OCI-LY1 (cell line): Measurements from ENCODE around the gene GLT8D2.

Experiments
- H2AFZ ChIP-seq: fragments of 200-600 bp; sonication (generic), shearing (Covaris generic); 2 replicates; pipeline ENCODE4 v1.6.0; 2014; ENCODE audit warnings: antibody characterized with exemption, mild to moderate bottlenecking, low read length
- H3F3A ChIP-seq: fragments of 200-600 bp; sonication (generic), shearing (Covaris generic); 2 replicates; pipeline ENCODE4 v1.6.0; 2014; ENCODE audit warnings: mild to moderate bottlenecking, antibody characterized with exemption, low read length, moderate library complexity; ENCODE audit not compliant: insufficient read depth
- H3K27ac ChIP-seq: fragments of 200-600 bp; sonication (generic); 2 replicates; pipeline ENCODE4 v1.5.1; 2014; ENCODE audit warnings: low read length, mixed run types, mild to moderate bottlenecking, low read depth; ENCODE audit not compliant: poor library complexity, severe bottlenecking
- H3K27me3 ChIP-seq: fragments of 200-600 bp; sonication (generic); 2 replicates; pipeline ENCODE4 v1.6.0; 2014; ENCODE audit warnings: antibody characterized with exemption, mild to moderate bottlenecking, low read length, moderate library complexity; ENCODE audit not compliant: insufficient read depth
- H3K36me3 ChIP-seq: fragments of 200-600 bp; sonication (generic); 2 replicates; pipeline ENCODE4 v1.6.1; 2014; ENCODE audit warnings: mild to moderate bottlenecking, antibody characterized with exemption, low read length, moderate library complexity, mixed read lengths; ENCODE audit not compliant: insufficient read depth
- H3K4me1 ChIP-seq: fragments of 200-600 bp; sonication (generic); 2 replicates; pipeline ENCODE4 v1.5.1; 2014; ENCODE audit warnings: mild to moderate bottlenecking, low read length, moderate library complexity; ENCODE audit not compliant: insufficient read depth, severe bottlenecking
- H3K4me2 ChIP-seq: fragments of 200-600 bp; sonication (generic), shearing (Covaris generic); 2 replicates; pipeline ENCODE4 v1.6.1; 2014; ENCODE audit warnings: low read length
- H3K4me3 ChIP-seq: fragments of 200-600 bp; sonication (generic); 2 replicates; pipeline ENCODE4 v1.5.1; 2014; ENCODE audit warnings: low read length, low read depth, mild to moderate bottlenecking, mixed read lengths; ENCODE audit not compliant: poor library complexity, severe bottlenecking
- H3K79me2 ChIP-seq: fragments of 200-600 bp; shearing (Covaris generic); 2 replicates; pipeline ENCODE4 v1.6.1; 2016; ENCODE audit warnings: mixed run types, low read length, mixed read lengths; ENCODE audit not compliant: insufficient read depth
- H3K9ac ChIP-seq: fragments of 200-600 bp; sonication (generic), shearing (Covaris generic); 2 replicates; pipeline ENCODE4 v1.6.1; 2014; ENCODE audit warnings: mild to moderate bottlenecking, low read length, mixed read lengths
- H3K9me2 ChIP-seq: fragments of 200-600 bp; sonication (generic), shearing (Covaris generic); 2 replicates; pipeline ENCODE4 v1.6.1; 2014; ENCODE audit warnings: low read depth, mild to moderate bottlenecking, low read length, mixed read lengths
- H3K9me3 ChIP-seq: fragments of 200-600 bp; shearing (Covaris generic); 2 replicates; pipeline ENCODE4 v1.6.1; 2014; ENCODE audit warnings: low read length, mixed read lengths
- H4K20me1 ChIP-seq: fragments of 200-600 bp; sonication (generic), shearing (Covaris generic); 2 replicates; pipeline ENCODE4 v1.6.0; 2016; ENCODE audit warnings: mild to moderate bottlenecking, low read length; ENCODE audit not compliant: insufficient read depth
- CTCF ChIP-seq: fragments of 200-600 bp; sonication (generic), shearing (Covaris generic); IDR thresholded peaks from 2 replicates; pipeline ENCODE4 v1.5.1; 2017; ENCODE audit warnings: mild to moderate bottlenecking, antibody characterized with exemption, low read length, moderate library complexity, mixed read lengths
- EZH2 ChIP-seq: fragments of 200-600 bp; sonication (generic), shearing (Covaris generic); IDR thresholded peaks from 2 replicates; pipeline ENCODE4 v1.8.0; 2017; ENCODE audit warnings: borderline replicate concordance, mixed run types, mild to moderate bottlenecking, antibody characterized with exemption, low read length, moderate library complexity, mixed read lengths

The GLT8D2 gene

GRCh38 chr12:104048162-104048561, 1.8 kb downstream of the GLT8D2 start:
- H3K9me3 ChIP-seq: no peaks in the 10 kb centered on the region
- H3K9me2 ChIP-seq: no peaks in the 10 kb centered on the region
- H3K4me3 ChIP-seq: no peak overlapping the region
- no peaks in the 10 kb centered on the region for H3K27me3 ChIP-seq
- H3K79me2 ChIP-seq: no peaks in the 10 kb centered on the region
- H3K9ac ChIP-seq: no peak overlapping the region
- H3K4me1 ChIP-seq: no peaks in the 10 kb centered on the region
- no peak overlapping the region for H2AFZ ChIP-seq
- no peak overlapping the region for H3K4me2 ChIP-seq
- H3K27ac ChIP-seq: no peak overlapping the region
- no peaks in the 10 kb centered on the region for H3K36me3 ChIP-seq
- H3F3A ChIP-seq: no peaks in the 10 kb centered on the region
- H4K20me1 ChIP-seq: no peaks in the 10 kb centered on the region
- TF ChIP-seq CTCF (no peak), EZH2 (no peak)

- TF ChIP-seq CTCF (no peak), EZH2 (no peak)
- H3K27me3 ChIP-seq: no peaks in the 10 kb centered on the region
- no peaks in the 10 kb centered on the region for H3K79me2 ChIP-seq
- H3K27ac ChIP-seq: no peak overlapping the region
- H3F3A ChIP-seq: no peaks in the 10 kb centered on the region
- H3K36me3 ChIP-seq: no peaks in the 10 kb centered on the region
- no peak overlapping the region for H2AFZ ChIP-seq
- H4K20me1 ChIP-seq: no peaks in the 10 kb centered on the region
- no peaks in the 10 kb centered on the region for H3K9me3 ChIP-seq
- no peaks in the 10 kb centered on the region for H3K4me1 ChIP-seq
- no peaks in the 10 kb centered on the region for H3K9me2 ChIP-seq
- H3K4me2 ChIP-seq: no peak overlapping the region
- no peak overlapping the region for H3K9ac ChIP-seq
- H3K4me3 ChIP-seq: no peak overlapping the region
Observed at GRCh38 chr12:104046306-104046705, 3.7 kb downstream of the GLT8D2 start.

- TF ChIP-seq EZH2 (no peak), CTCF (no peak)
- no peak overlapping the region for H3K27ac ChIP-seq
- H3K4me2 ChIP-seq: no peak overlapping the region
- no peak overlapping the region for H3K9ac ChIP-seq
- H3K4me3 ChIP-seq: no peak overlapping the region
- H3K9me3 ChIP-seq: no peaks in the 10 kb centered on the region
- no peaks in the 10 kb centered on the region for H3K9me2 ChIP-seq
- H3K4me1 ChIP-seq: no peaks in the 10 kb centered on the region
- no peaks in the 10 kb centered on the region for H3K27me3 ChIP-seq
- no peaks in the 10 kb centered on the region for H3K79me2 ChIP-seq
- H3K36me3 ChIP-seq: no peaks in the 10 kb centered on the region
- H4K20me1 ChIP-seq: no peaks in the 10 kb centered on the region
- H3F3A ChIP-seq: no peaks in the 10 kb centered on the region
- no peak overlapping the region for H2AFZ ChIP-seq
Observed at GRCh38 chr12:104044158-104044557, 5.8 kb downstream of the GLT8D2 start.
